Calu3 (cell line): ENCODE results near the gene EIF3A. TPM values are rescaled to one million over a fixed set of nuclear protein-coding genes. Genes with fewer than 3 reads are reported as not detected.
"Not testable (repeated sequence)": the region's sequence is repeated elsewhere in the genome, so short reads cannot be mapped to it uniquely, and the experiment has no call there.

Source experiments
- BruUV-seq: library from RNA; stranded (reverse); fragments of 400-500 nt; replicated peaks from 2 replicates; lab custom pipeline; 2021; lab: Mats Ljungman, UMichigan
- CTCF ChIA-PET: fragments of 300-600 bp; sonication (Branson Sonifier 250); formaldehyde crosslinking; loops from one replicate; lab custom pipeline; 2022; ENCODE audit warnings: antibody characterized with exemption; lab: Charles Lee
- DNase-seq: peaks from one replicate; pipeline ENCODE4 v3.0.0; 2022
- H3K27ac Mint-ChIP-seq: one replicate; pipeline ENCODE4 v1.8.0; 2022; ENCODE audit warnings: mixed read lengths; ENCODE audit not compliant: unreplicated experiment
- H3K27me3 Mint-ChIP-seq: one replicate; pipeline ENCODE4 v1.8.0; 2022; ENCODE audit warnings: mixed read lengths; ENCODE audit not compliant: unreplicated experiment
- H3K36me3 Mint-ChIP-seq: one replicate; pipeline ENCODE4 v1.8.0; 2022; ENCODE audit warnings: mild to moderate bottlenecking, moderate library complexity, mixed read lengths; ENCODE audit not compliant: insufficient read depth, unreplicated experiment
- H3K4me1 Mint-ChIP-seq: one replicate; pipeline ENCODE4 v1.8.0; 2022; ENCODE audit warnings: mild to moderate bottlenecking, low read depth, mixed read lengths; ENCODE audit not compliant: unreplicated experiment
- H3K4me3 Mint-ChIP-seq: one replicate; pipeline ENCODE4 v1.8.0; 2022; ENCODE audit warnings: mild to moderate bottlenecking, low read depth, moderate library complexity, mixed read lengths; ENCODE audit not compliant: unreplicated experiment
- H3K9me3 Mint-ChIP-seq: one replicate; pipeline ENCODE4 v1.8.0; 2022; ENCODE audit warnings: low read depth, mixed read lengths; ENCODE audit not compliant: unreplicated experiment
- CTCF ChIP-seq: fragments of 200-600 bp; IDR thresholded peaks from one replicate; pipeline ENCODE4 v1.8.0; 2022; ENCODE audit warnings: antibody characterized with exemption; ENCODE audit not compliant: unreplicated experiment
- intact Hi-C: fragments of 100-400 bp; cut with micrococcal nuclease; formaldehyde crosslinking; loops from one replicate; pipeline ENCODE4 v1.10.0; 2022; ENCODE audit not compliant: unreplicated experiment
- total RNA-seq: library from RNA; stranded (reverse); gene quantifications from 2 replicates; pipeline ENCODE4 v1.2.3, GENCODE V29; 2022

Gene EIF3A
- total RNA-seq, 1 experiment from 2014 or later = 104 TPM

- BruUV-seq = no TSS peak
- H3K4me3 Mint-ChIP-seq = peak within 1 kb of the TSS; percentile 52
- H3K27me3 Mint-ChIP-seq = no peaks in the 10 kb centered on the region
- DNase-seq = peak; percentile 36
- H3K36me3 Mint-ChIP-seq = peaks cover 44% of the 10 kb centered on the region
- H3K9me3 Mint-ChIP-seq = no peaks in the 10 kb centered on the region
- CTCF ChIA-PET = interaction anchor here (0.5 to 0.8 kb wide), 2 partner anchors 51 to 308 kb away, joined by 3 to 10 read pairs; no protein-coding TSS in a partner anchor
- intact Hi-C loops = loop anchor here (5.0 to 10.0 kb wide), 3 partner anchors 115 to 463 kb away; no protein-coding TSS in a partner anchor
- peak within 1 kb of the TSS; percentile 43 for H3K27ac Mint-ChIP-seq
- no peak for TF ChIP-seq CTCF
- peaks cover 40% of the 10 kb centered on the region for H3K4me1 Mint-ChIP-seq
Observed at GRCh38 chr10:119029613-119030420, 50.8 kb downstream of the EIF3A start, which contains the start of gene NANOS1. Gene NANOS1 (plus strand): TSS chr10:119029714. CDS start chr10:119029802, 88 bp downstream.

- TF ChIP-seq CTCF = no peak
- Mint-ChIP-seq H3K27ac (no peak overlapping the region), H3K4me3 (peak overlapping the region; percentile 46), H3K27me3 (no peaks in the 10 kb centered on the region), H3K36me3 (peaks cover 37% of the 10 kb centered on the region), H3K4me1 (peaks cover 35% of the 10 kb centered on the region), H3K9me3 (no peaks in the 10 kb centered on the region)
- peak; percentile 89 for DNase-seq
- intact Hi-C loops = loop anchor here (10.0 kb wide), 2 partner anchors 114 to 194 kb away; no protein-coding TSS in a partner anchor
- CTCF ChIA-PET = interaction anchor here (0.8 kb wide), 2 partner anchors 51 to 61 kb away, joined by 3 to 10 read pairs; no protein-coding TSS in a partner anchor
- no TSS peak for BruUV-seq
Observed at GRCh38 chr10:119028900-119029612, 51.6 kb downstream of the EIF3A start.

- CTCF ChIA-PET = interaction anchor here (0.8 kb wide), 1 partner anchor 60 kb away, joined by 3 read pairs; no protein-coding TSS in a partner anchor
- not testable (repeated sequence) for H3K27me3 Mint-ChIP-seq, BruUV-seq, DNase-seq, H3K9me3 Mint-ChIP-seq
- Mint-ChIP-seq H3K36me3 (peaks cover 32% of the 10 kb centered on the region), H3K27ac (peak overlapping the region; percentile 43), H3K4me1 (peaks cover 37% of the 10 kb centered on the region), H3K4me3 (peak overlapping the region; percentile 48)
- intact Hi-C loops = loop anchor here (10.0 kb wide), 2 partner anchors 114 to 194 kb away; no protein-coding TSS in a partner anchor
Observed at GRCh38 chr10:119028445-119028899, 52.1 kb downstream of the EIF3A start.

- DNase-seq = no peak
- peaks cover 24% of the 10 kb centered on the region for H3K36me3 Mint-ChIP-seq
- no peak overlapping the region for H3K4me3 Mint-ChIP-seq
- BruUV-seq = no TSS peak
- H3K9me3 Mint-ChIP-seq = no peaks in the 10 kb centered on the region
- no peak overlapping the region for H3K27ac Mint-ChIP-seq
- intact Hi-C loops = loop anchor here (10.0 kb wide), 2 partner anchors 112 to 192 kb away; no protein-coding TSS in a partner anchor
- peaks cover 38% of the 10 kb centered on the region for H3K4me1 Mint-ChIP-seq
- CTCF ChIA-PET = interaction anchor here (1.0 kb wide), 1 partner anchor 20 kb away, joined by 6 read pairs; no protein-coding TSS in a partner anchor
- no peak for TF ChIP-seq CTCF
- no peaks in the 10 kb centered on the region for H3K27me3 Mint-ChIP-seq
Observed at GRCh38 chr10:119026301-119027110, 54.1 kb downstream of the EIF3A start.
